Hematopoietic multipotent progenitor cell treated with erythropoietin and hydrocortisone succinate and interleukin-3 and kit ligand, for 17 days (in vitro differentiated cells): ENCODE measurements around the gene TSPAN19.
"Not testable (repeated sequence)": the region's sequence is repeated elsewhere in the genome, so short reads cannot be mapped to it uniquely, and the experiment has no call there.

Experiments
- DNase-seq: peaks from one replicate; pipeline ENCODE4 v3.0.0-alpha.2; 2015; ENCODE audit warnings: low spot score

The TSPAN19 gene

GRCh38 chr12:85036234-85036707 lies at the start of gene TSPAN19, which contains the start of gene LRRIQ1:
Gene TSPAN19, minus strand, starts transcription at chr12:85036277. Its CDS starts 6,331 bp downstream, at chr12:85029946.
Gene LRRIQ1, plus strand, starts transcription at chr12:85036351. Its CDS starts 1,826 bp downstream, at chr12:85038177.
- no peak for DNase-seq

DNA sequence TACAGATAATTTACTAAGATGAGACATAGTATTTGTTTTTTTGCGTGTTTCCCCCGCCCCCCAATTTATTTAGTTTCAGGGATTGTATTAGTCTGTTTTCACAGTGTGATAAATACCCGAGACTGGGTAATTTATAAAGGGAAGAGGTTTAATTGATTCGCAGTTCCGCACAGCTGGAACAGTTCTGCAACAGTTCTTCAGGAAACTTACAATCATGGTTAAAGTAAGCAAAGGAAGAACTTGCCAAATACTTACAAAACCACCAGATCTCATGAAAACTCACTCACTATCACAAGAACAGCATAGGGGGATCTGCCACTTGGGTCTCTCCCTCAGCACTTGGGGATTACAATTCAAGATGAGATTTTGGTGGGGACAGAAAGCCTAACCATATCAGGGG lies 49.0 kb upstream of the TSPAN19 start:
- DNase-seq: no peak

GRCh38 chr12:85076688-85077430 lies 40.8 kb upstream of the TSPAN19 start:
- DNase-seq: no peak

- DNase-seq: no peak
Measured at GRCh38 chr12:85072826-85073225, 36.7 kb upstream of the TSPAN19 start.

GRCh38 chr12:85065837-85066482 lies 29.9 kb upstream of the TSPAN19 start:
- no peak for DNase-seq

GRCh38 chr12:85060916-85061315 lies 24.8 kb upstream of the TSPAN19 start:
- DNase-seq: no peak

- no peak for DNase-seq
Measured at GRCh38 chr12:85059594-85059993, 23.5 kb upstream of the TSPAN19 start.

DNA sequence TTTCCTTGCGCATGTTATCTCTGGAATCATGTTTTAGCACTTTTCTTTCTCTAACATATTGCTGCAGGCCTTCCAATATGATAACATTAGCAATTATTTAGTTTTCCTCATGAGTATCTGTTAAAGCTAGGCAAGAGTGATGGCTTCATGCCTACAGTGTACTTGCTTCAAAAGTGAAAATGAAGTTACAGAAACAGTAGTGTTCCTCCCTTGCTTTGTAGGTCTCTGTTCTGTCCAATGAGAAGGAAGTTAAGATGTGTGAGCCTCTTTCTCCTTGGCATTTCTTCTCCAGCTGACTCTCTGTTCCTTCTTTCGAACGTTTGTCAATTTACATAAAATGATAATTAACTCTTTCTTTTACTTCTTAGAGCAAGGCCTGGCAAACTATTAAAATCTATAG lies 22.3 kb upstream of the TSPAN19 start:
- no peak for DNase-seq

DNA sequence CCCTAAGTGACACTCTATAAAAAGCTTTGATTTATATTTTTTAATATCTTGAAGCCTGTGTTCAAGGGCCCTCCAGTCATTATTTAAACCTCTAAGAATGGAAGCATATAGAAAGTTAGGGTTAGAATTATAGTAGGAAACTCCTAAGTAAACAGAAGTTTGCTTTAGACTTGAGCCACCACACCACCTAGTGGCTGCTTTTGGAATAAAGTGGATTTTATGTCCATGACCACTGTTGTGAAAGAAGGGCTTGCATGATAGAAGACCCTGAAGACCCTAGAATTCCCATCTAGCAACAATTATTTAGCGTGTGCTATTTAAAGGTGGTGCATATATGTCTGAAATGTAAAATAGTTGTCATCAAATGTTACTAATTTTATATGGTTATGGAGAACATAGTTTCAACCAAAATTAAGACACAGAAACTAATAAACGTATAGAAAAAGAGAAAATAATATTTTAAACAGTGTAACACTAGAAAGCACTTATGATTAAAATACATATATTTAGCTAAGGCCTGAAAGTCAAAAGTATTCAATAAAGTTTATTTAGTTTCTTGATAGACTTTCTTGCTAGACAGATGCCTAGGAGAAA lies 21.4 kb upstream of the TSPAN19 start:
- DNase-seq: peak; percentile 22

DNA sequence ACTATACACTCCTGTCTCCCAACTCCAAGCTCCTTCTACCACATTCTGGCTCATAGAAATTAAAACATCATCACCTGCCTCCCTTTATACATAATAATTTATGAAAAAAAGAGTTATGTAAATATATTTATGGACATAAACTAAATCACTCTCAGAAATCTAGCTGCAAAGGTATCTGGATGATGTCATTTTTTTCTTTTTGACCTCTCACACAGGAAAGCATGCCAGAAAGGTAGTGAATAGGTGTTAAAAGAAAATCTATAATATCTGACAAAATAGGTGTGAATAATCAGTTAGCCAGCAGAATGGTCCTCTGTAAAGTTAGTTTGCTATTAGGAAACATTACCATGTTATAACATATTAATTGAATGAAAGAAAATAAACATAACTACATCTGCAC lies 7.8 kb upstream of the TSPAN19 start:
- no peak for DNase-seq

GRCh38 chr12:85041395-85041794 lies 5.3 kb upstream of the TSPAN19 start:
- DNase-seq: no peak

DNA sequence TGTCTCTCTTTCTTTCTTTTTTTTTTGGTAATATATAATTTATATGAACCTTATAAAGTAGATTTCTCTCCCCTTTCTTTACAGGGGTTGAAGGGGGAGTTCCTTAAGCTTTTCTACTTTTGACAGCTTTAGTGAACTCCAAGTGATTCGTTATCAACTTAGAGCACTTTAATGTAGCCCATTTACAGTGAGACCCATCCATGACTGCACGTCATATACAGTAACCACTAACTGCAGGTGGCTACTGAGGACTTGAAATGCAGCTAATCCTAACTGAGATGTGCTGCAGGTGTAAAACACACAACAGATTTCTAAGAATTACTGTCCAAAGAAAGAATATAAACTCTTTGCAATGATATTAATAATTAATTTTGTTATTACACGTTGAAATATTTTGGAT lies 656 bp upstream of the TSPAN19 start:
- no peak for DNase-seq

DNA sequence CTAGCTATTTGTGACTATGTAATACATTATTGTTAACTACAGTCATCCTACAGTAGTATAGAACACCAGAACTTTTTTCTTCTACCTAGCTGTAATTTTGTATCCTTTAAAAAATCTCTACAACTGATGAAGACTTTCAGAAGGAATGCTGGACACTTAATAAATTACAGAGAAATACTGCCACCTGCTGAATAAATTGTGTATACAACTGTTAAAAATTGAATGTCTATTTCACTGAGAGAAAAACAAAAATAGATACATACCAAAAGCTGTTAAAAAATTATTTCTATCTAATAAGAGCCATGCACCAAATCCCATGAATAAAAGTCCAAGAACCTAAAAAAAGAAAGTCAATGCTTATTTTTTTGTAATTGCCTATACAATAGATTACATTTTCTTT lies 6.6 kb downstream of the TSPAN19 start:
- DNase-seq: no peak

GRCh38 chr12:85018098-85018497 lies 18.0 kb downstream of the TSPAN19 start:
- no peak for DNase-seq

- DNase-seq: no peak
Measured at GRCh38 chr12:85017618-85018017, 18.5 kb downstream of the TSPAN19 start.

GRCh38 chr12:85017133-85017532 lies 18.9 kb downstream of the TSPAN19 start:
- DNase-seq: no peak

DNA sequence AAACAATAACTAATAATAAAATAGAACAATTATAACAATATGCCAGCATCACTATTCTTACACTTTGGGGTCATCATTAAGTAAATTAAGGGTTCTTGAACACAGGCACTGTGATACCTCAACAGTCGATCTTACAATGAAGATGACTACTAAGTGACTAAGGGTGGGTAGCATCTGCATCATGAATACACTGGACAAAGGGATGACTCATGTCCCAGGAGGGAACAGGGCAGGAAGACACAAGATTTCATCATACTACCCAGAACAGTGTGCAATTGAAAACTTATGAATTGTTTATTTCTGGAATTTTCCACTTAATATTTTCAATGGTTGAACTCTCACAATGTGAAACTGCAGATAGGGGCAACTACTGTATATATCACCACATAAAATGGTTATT lies 19.7 kb downstream of the TSPAN19 start:
- no peak for DNase-seq

- DNase-seq: no peak
Measured at GRCh38 chr12:85007836-85008235, 28.2 kb downstream of the TSPAN19 start.

DNA sequence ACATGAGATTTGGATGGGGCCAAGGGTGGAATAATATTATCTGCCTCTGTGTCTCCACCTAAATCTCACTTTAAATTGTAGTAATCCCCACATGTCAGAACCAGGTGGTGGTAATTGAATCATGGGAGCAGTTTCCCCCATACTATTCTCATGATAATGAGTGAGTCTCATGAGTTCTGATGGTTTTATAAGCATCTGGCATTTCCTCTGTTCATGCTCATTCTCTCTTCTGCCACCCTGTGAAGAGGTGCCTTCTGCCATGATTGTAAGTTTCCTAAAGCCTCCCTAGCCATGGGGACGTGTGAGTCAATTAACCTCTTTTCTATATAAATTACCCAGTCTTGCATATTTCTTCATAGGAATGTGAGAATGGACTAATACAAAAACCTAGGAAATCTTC lies 29.9 kb downstream of the TSPAN19 start:
- no peak for DNase-seq

DNA sequence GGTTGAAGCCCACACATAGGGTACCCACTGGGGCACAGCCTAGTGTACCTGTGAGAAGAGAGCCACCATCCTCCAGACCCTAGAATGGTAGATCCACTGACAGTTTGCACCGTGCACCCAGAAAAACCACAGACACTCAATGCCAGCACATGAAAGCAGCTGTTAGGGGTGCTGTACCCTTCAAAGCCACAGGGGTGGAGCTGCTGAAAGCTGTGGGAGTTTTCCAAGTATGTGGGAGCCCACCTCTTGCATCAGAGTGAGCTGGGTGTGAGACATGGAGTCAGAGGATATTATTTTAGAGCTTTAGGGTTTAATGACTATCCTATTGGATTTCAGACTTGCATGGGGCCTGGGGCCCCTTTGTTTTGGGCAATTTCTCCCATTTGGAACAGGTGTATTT lies 30.5 kb downstream of the TSPAN19 start:
- no peak for DNase-seq

DNA sequence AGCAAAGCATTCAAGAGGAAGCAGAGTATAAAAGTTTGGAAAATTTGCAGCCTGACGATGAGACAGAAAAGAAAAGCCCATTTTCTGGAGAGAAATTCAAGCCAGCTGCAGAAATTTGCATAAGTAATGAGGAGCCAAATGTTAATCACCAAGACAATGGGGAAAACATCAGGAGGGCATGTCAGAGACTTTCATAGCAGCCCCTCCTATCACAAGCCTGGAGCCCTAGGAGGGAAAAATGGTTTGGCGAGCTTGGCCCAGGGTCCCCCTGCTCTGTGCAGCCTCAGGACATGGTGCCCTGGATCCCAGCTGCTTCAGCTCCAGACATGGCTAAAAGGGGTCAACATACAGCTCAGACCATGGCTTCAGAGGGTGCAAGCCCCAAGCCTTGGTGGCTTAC lies 31.0 kb downstream of the TSPAN19 start:
- DNase-seq: not testable (repeated sequence)

DNA sequence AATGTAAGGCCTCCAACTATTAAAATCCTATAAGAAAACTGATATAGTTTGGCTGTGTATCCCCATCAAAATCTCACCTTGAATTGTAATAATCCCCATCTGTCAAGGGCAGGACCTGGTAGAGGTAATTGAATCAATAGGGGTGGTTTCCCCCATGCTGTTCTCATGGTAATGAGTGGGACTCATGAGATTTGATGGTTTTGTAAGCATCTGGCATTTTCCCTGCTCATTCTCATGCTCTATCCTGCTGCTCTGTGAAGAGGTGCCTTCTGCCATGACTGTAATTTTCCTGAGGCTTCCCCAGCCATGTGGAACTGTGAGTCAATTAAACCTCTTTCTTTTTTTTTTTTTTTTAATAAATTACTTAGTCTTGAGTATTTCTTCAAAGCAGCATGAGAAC lies 31.9 kb downstream of the TSPAN19 start:
- no peak for DNase-seq

DNA sequence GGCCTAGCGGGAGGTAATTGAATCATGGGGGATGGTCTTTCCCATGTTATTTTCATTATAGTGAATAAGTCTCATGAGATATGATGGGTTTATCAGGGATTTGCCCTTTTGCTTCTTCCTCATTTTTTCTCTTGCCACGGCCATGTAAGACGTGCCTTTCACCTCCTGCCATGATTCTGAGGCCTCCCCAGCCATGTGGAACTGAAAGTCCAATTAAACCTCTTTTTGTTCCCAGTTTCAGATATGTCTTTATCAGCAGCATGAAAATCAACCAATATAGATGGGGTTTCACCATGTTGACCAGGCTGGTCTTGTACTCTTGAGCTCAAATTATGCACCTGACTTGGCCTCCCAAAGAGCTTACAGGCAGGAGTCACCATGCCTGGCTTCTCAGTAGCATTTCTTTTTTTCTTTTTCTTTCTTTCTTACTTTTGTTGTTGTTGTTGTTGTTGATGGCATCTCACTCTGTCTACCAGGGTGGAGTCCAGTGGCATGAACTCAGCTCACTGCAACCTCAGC lies 33.2 kb downstream of the TSPAN19 start:
- DNase-seq: no peak
